ENCODE results near the gene CLCN1.

- TF ChIP-seq EZH2 (IDR thresholded peaks at IDR 0.05; ENCODE audit: borderline replicate concordance, low read depth, low read length, severe bottlenecking), result no peak
- no peak for TF ChIP-seq CTCF (IDR thresholded peaks at IDR 0.05; ENCODE audit: borderline replicate concordance, extremely low read depth, low read length, poor library complexity, severe bottlenecking)
Observed at GRCh38 chr7:143346018-143346417, 30.1 kb downstream of the CLCN1 start.
